ENCODE results near the gene PCDHA11. TPM values are rescaled to one million over a fixed set of nuclear protein-coding genes. Genes with fewer than 3 reads are reported as not detected.

The PCDHA11 gene
- polyA plus RNA-seq, 1 experiment = not detected

Other genes starting within 250 kb of the PCDHA11 start
- 0.29 and 0.71 TPM in 2 replicates for gene CD14, start 235.8 kb upstream of the PCDHA11 start, polyA plus RNA-seq (2011; rRNA removed)
- gene TMCO6, start 229.5 kb upstream of the PCDHA11 start, polyA plus RNA-seq (2011; rRNA removed) = 5.0 and 5.7 TPM in 2 replicates
- gene NDUFA2, start 221.3 kb upstream of the PCDHA11 start, polyA plus RNA-seq (2011; rRNA removed) = 64.0 and 85.6 TPM in 2 replicates
- gene IK, start 221.1 kb upstream of the PCDHA11 start, polyA plus RNA-seq (2011; rRNA removed) = 118 and 136 TPM in 2 replicates
- gene WDR55, start 204.1 kb upstream of the PCDHA11 start, polyA plus RNA-seq (2011; rRNA removed) = 13.6 and 14.3 TPM in 2 replicates
- gene DND1, start 195.4 kb upstream of the PCDHA11 start, polyA plus RNA-seq (2011; rRNA removed) = 0.14 and 0.31 TPM in 2 replicates
- gene HARS1, start 177.6 kb upstream of the PCDHA11 start, polyA plus RNA-seq (2011; rRNA removed) = 93.6 and 98.8 TPM in 2 replicates
- 39.9 and 48.6 TPM in 2 replicates for gene HARS2, start 177.5 kb upstream of the PCDHA11 start, polyA plus RNA-seq (2011; rRNA removed)
- 66.6 and 82.8 TPM in 2 replicates for gene ZMAT2, start 168.5 kb upstream of the PCDHA11 start, polyA plus RNA-seq (2011; rRNA removed)
- 0.06 and 0.09 TPM in 2 replicates for gene PCDHA1, start 82.8 kb upstream of the PCDHA11 start, polyA plus RNA-seq (2011; rRNA removed)
- 0.05 and 0.07 TPM in 2 replicates for gene PCDHA2, start 74.1 kb upstream of the PCDHA11 start, polyA plus RNA-seq (2011; rRNA removed)
- gene PCDHA3, start 67.9 kb upstream of the PCDHA11 start, polyA plus RNA-seq (2011; rRNA removed) = 0.20 and 0.27 TPM in 2 replicates
- gene PCDHA4, start 61.9 kb upstream of the PCDHA11 start, polyA plus RNA-seq (2011; rRNA removed) = not detected in 2 replicates
- gene PCDHA5, start 47.3 kb upstream of the PCDHA11 start, polyA plus RNA-seq (2011; rRNA removed) = 0.02 TPM in 1 of 2 replicates, not detected in the other
- 0.02 and 0.09 TPM in 2 replicates for gene PCDHA6, start 41.0 kb upstream of the PCDHA11 start, polyA plus RNA-seq (2011; rRNA removed)
- gene PCDHA7, start 34.7 kb upstream of the PCDHA11 start, polyA plus RNA-seq (2011; rRNA removed) = 0.09 and 0.14 TPM in 2 replicates
- 0.01 TPM in 1 of 2 replicates, not detected in the other for gene PCDHA8, start 27.8 kb upstream of the PCDHA11 start, polyA plus RNA-seq (2011; rRNA removed)
- 0.02 TPM in 1 of 2 replicates, not detected in the other for gene PCDHA9, start 20.6 kb upstream of the PCDHA11 start, polyA plus RNA-seq (2011; rRNA removed)
- 0.01 and 0.02 TPM in 2 replicates for gene PCDHA10, start 13.1 kb upstream of the PCDHA11 start, polyA plus RNA-seq (2011; rRNA removed)
- not detected in 2 replicates for gene PCDHA12, start 6.4 kb downstream of the PCDHA11 start, polyA plus RNA-seq (2011; rRNA removed)
- gene PCDHA13, start 13.2 kb downstream of the PCDHA11 start, polyA plus RNA-seq (2011; rRNA removed) = not detected in 2 replicates
- gene PCDHAC1, start 57.3 kb downstream of the PCDHA11 start, polyA plus RNA-seq (2011; rRNA removed) = 0.02 and 0.04 TPM in 2 replicates
- not detected in 2 replicates for gene PCDHAC2, start 97.5 kb downstream of the PCDHA11 start, polyA plus RNA-seq (2011; rRNA removed)
- gene PCDHB1, start 182.4 kb downstream of the PCDHA11 start, polyA plus RNA-seq (2011; rRNA removed) = not detected in 2 replicates
- gene PCDHB2, start 225.7 kb downstream of the PCDHA11 start, polyA plus RNA-seq (2011; rRNA removed) = 0.86 and 1.1 TPM in 2 replicates
- gene PCDHB3, start 231.5 kb downstream of the PCDHA11 start, polyA plus RNA-seq (2011; rRNA removed) = 0.12 and 0.15 TPM in 2 replicates

All from AG04450 (cell line).